H9 (cell line): ENCODE measurements around the gene ACACB. TPM values are rescaled to one million over a fixed set of nuclear protein-coding genes. Genes with fewer than 3 reads are reported as not detected.

Source experiments
- DNase-seq: peaks from one replicate; pipeline ENCODE4 v3.0.0-alpha.2; 2017
- H2AFZ ChIP-seq: one replicate; pipeline ENCODE4 v1.6.1; 2013; ENCODE audit warnings: mild to moderate bottlenecking, low read length, control low read depth, moderate library complexity
- H2AK5ac ChIP-seq: 2 replicates; pipeline ENCODE4 v1.6.1; 2013; ENCODE audit warnings: low read length, control low read depth, mixed read lengths; ENCODE audit not compliant: insufficient read length
- H2BK120ac ChIP-seq: one replicate; pipeline ENCODE4 v1.6.1; 2013; ENCODE audit warnings: low read depth, mild to moderate bottlenecking, low read length, control low read depth, inconsistent platforms; ENCODE audit not compliant: poor library complexity, severe bottlenecking
- H2BK12ac ChIP-seq: 2 replicates; pipeline ENCODE4 v1.6.1; 2013; ENCODE audit warnings: low read length, control low read depth, mixed read lengths, low read depth; ENCODE audit not compliant: insufficient read length
- H2BK15ac ChIP-seq: 2 replicates; pipeline ENCODE4 v1.6.1; 2013; ENCODE audit warnings: low read depth, low read length, control low read depth
- H2BK20ac ChIP-seq: one replicate; pipeline ENCODE4 v1.6.1; 2013; ENCODE audit warnings: low read depth, mild to moderate bottlenecking, low read length, control low read depth, inconsistent platforms; ENCODE audit not compliant: poor library complexity, severe bottlenecking
- H2BK5ac ChIP-seq: 2 replicates; pipeline ENCODE4 v1.6.1; 2013; ENCODE audit warnings: low read length, control low read depth, mixed read lengths; ENCODE audit not compliant: insufficient read length
- H3K14ac ChIP-seq: 2 replicates; pipeline ENCODE4 v1.6.1; 2013; ENCODE audit warnings: low read length, control low read depth; ENCODE audit not compliant: insufficient read depth
- H3K18ac ChIP-seq: 2 replicates; pipeline ENCODE4 v1.6.1; 2013; ENCODE audit warnings: low read depth, mild to moderate bottlenecking, mixed read lengths, low read length, control low read depth; ENCODE audit not compliant: insufficient read length
- H3K23ac ChIP-seq: 2 replicates; pipeline ENCODE4 v1.6.1; 2013; ENCODE audit warnings: low read length, control low read depth, mixed read lengths, low read depth; ENCODE audit not compliant: insufficient read length
- H3K23me2 ChIP-seq: 2 replicates; pipeline ENCODE4 v1.6.1; 2013; ENCODE audit warnings: low read depth, mild to moderate bottlenecking, mixed read lengths, low read length, control low read depth; ENCODE audit not compliant: insufficient read length, poor library complexity, severe bottlenecking
- H3K27ac ChIP-seq: 2 replicates; pipeline ENCODE4 v1.5.1; 2013; ENCODE audit warnings: low read length, control low read depth, mixed read lengths, low read depth; ENCODE audit not compliant: insufficient read length
- H3K27me3 ChIP-seq: 2 replicates; pipeline ENCODE4 v1.6.1; 2013; ENCODE audit warnings: low read length, control low read depth, inconsistent platforms; ENCODE audit not compliant: insufficient read depth
- H3K4ac ChIP-seq: 2 replicates; pipeline ENCODE4 v1.6.1; 2013; ENCODE audit warnings: low read depth, mild to moderate bottlenecking, control low read depth, inconsistent platforms, low read length, moderate library complexity
- H3K4me1 ChIP-seq: 2 replicates; pipeline ENCODE4 v1.6.1; 2013; ENCODE audit warnings: low read length, control low read depth, inconsistent platforms; ENCODE audit not compliant: insufficient read depth
- H3K4me2 ChIP-seq: 2 replicates; pipeline ENCODE4 v1.6.1; 2013; ENCODE audit warnings: low read length, control low read depth, mixed read lengths; ENCODE audit not compliant: insufficient read length, insufficient read depth
- H3K56ac ChIP-seq: 2 replicates; pipeline ENCODE4 v1.6.1; 2013; ENCODE audit warnings: low read depth, mild to moderate bottlenecking, mixed read lengths, low read length, control low read depth; ENCODE audit not compliant: insufficient read length
- H3K79me1 ChIP-seq: 2 replicates; pipeline ENCODE4 v1.6.1; 2013; ENCODE audit warnings: low read depth, mild to moderate bottlenecking, moderate library complexity, low read length, control low read depth, inconsistent platforms; ENCODE audit not compliant: insufficient read depth, poor library complexity, severe bottlenecking
- H3K79me2 ChIP-seq: 2 replicates; pipeline ENCODE4 v1.6.1; 2013; ENCODE audit warnings: low read length, control low read depth, inconsistent platforms; ENCODE audit not compliant: insufficient read depth
- H3K9ac ChIP-seq: 2 replicates; pipeline ENCODE4 v1.6.1; 2013; ENCODE audit warnings: low read length, control low read depth, mixed read lengths; ENCODE audit not compliant: insufficient read length; ENCODE audit errors: extremely low read depth
- H3K9me3 ChIP-seq: one replicate; pipeline ENCODE4 v1.6.1; 2013; ENCODE audit warnings: low read depth, low read length, inconsistent platforms; ENCODE audit not compliant: control insufficient read depth
- H3T11ph ChIP-seq: one replicate; pipeline ENCODE4 v1.6.1; 2013; ENCODE audit warnings: mild to moderate bottlenecking, low read length, control low read depth, inconsistent platforms
- H4K20me1 ChIP-seq: one replicate; pipeline ENCODE4 v1.6.1; 2013; ENCODE audit not compliant: control insufficient read depth, insufficient read length, insufficient read depth
- H4K5ac ChIP-seq: 2 replicates; pipeline ENCODE4 v1.6.1; 2013; ENCODE audit warnings: low read depth, mild to moderate bottlenecking, mixed read lengths, low read length, control low read depth; ENCODE audit not compliant: insufficient read length
- H4K8ac ChIP-seq: replicated peaks from 2 replicates; pipeline ENCODE4 v1.6.1; 2013; ENCODE audit warnings: low read length, control low read depth, mixed read lengths, low read depth; ENCODE audit not compliant: insufficient read length
- H4K91ac ChIP-seq: 2 replicates; pipeline ENCODE4 v1.6.1; 2013; ENCODE audit warnings: low read depth, mild to moderate bottlenecking, moderate library complexity, mixed read lengths, low read length, control low read depth; ENCODE audit not compliant: insufficient read length
- H3K27ac Mint-ChIP-seq, 3 experiments: 2 replicates in 2 of 3; 3 replicates in 1 of 3; pipeline ENCODE4 v1.8.0; 2020 to 2021; ENCODE audit warnings: mixed read lengths in 3 of 3, mild to moderate bottlenecking in 1 of 3, moderate library complexity in 1 of 3
- H3K27me3 Mint-ChIP-seq: 2 replicates; pipeline ENCODE4 v1.8.0; 2021; ENCODE audit warnings: low read depth, mild to moderate bottlenecking, moderate library complexity, mixed read lengths
- H3K36me3 Mint-ChIP-seq, 3 experiments: 2 replicates in 2 of 3; 3 replicates in 1 of 3; pipeline ENCODE4 v1.8.0; 2020 to 2021; ENCODE audit warnings: low read depth in 3 of 3, mixed read lengths in 3 of 3; ENCODE audit not compliant: insufficient read depth in 1 of 3
- H3K4me1 Mint-ChIP-seq, 2 experiments: 2 replicates each; pipeline ENCODE4 v1.8.0; 2020; ENCODE audit warnings: mixed read lengths in 2 of 2
- H3K4me3 Mint-ChIP-seq, 2 experiments: 2 replicates in 1 of 2; 3 replicates in 1 of 2; pipeline ENCODE4 v1.8.0; 2020 to 2021; ENCODE audit warnings: mild to moderate bottlenecking in 2 of 2, mixed read lengths in 2 of 2, moderate library complexity in 1 of 2
- H3K9me3 Mint-ChIP-seq, 2 experiments: 2 replicates in 1 of 2; 3 replicates in 1 of 2; pipeline ENCODE4 v1.8.0; 2020; ENCODE audit warnings: mild to moderate bottlenecking in 2 of 2, mixed read lengths in 2 of 2, moderate library complexity in 1 of 2
- WGBS: extraction: QIAGEN DNeasy Blood & Tissue Kit; methylation state at CpG from one replicate; pipeline ENCODE4 v1.1.7; 2013; ENCODE audit warnings: missing lambda C conversion rate, low lambda C conversion rate, mixed read lengths; ENCODE audit not compliant: insufficient read length; ENCODE audit errors: extremely low coverage; 5-methylcytosine and 5-hydroxymethylcytosine counted together
- total RNA-seq: library from RNA; stranded (reverse); gene quantifications from 2 replicates; pipeline ENCODE4 v1.2.1, GENCODE V29; 2021
- TF ChIP-seq, protein P1 (sequence below): fragments of 200-600 bp; sonication (generic); conservative IDR thresholded peaks from 3 replicates; pipeline ENCODE4 v1.8.0; 2021; ENCODE audit warnings: antibody characterized with exemption, mild to moderate bottlenecking

The ACACB gene
- total RNA-seq, 1 experiment from 2014 or later: 14.2 TPM

GRCh38 chr12:109289004-109289403 is 172.6 kb downstream of the ACACB start:
- no peak overlapping the region for H4K8ac ChIP-seq
- no peaks in the 10 kb centered on the region for H3K9me3 ChIP-seq
- no peak overlapping the region for H3T11ph ChIP-seq
- Mint-ChIP-seq H3K36me3 (no peaks in the 10 kb centered on the region), H3K4me3 (no peak overlapping the region), H3K9me3 (no peaks in the 10 kb centered on the region), H3K4me1 (peaks cover 8 to 29% of the 10 kb centered on the region in 2 experiments), H3K27me3 (peaks cover 3% of the 10 kb centered on the region), H3K27ac (no peak overlapping the region)
- H3K56ac ChIP-seq: no peak overlapping the region
- no peak overlapping the region for H3K18ac ChIP-seq
- no peak overlapping the region for H2BK15ac ChIP-seq
- no peaks in the 10 kb centered on the region for H3K79me1 ChIP-seq
- no peak overlapping the region for H4K91ac ChIP-seq
- no peak overlapping the region for H3K4me2 ChIP-seq
- TF ChIP-seq, protein P1, sequence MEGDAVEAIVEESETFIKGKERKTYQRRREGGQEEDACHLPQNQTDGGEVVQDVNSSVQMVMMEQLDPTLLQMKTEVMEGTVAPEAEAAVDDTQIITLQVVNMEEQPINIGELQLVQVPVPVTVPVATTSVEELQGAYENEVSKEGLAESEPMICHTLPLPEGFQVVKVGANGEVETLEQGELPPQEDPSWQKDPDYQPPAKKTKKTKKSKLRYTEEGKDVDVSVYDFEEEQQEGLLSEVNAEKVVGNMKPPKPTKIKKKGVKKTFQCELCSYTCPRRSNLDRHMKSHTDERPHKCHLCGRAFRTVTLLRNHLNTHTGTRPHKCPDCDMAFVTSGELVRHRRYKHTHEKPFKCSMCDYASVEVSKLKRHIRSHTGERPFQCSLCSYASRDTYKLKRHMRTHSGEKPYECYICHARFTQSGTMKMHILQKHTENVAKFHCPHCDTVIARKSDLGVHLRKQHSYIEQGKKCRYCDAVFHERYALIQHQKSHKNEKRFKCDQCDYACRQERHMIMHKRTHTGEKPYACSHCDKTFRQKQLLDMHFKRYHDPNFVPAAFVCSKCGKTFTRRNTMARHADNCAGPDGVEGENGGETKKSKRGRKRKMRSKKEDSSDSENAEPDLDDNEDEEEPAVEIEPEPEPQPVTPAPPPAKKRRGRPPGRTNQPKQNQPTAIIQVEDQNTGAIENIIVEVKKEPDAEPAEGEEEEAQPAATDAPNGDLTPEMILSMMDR: no peak
- no peaks in the 10 kb centered on the region for H3K23me2 ChIP-seq
- no peak overlapping the region for H2BK12ac ChIP-seq
- H2AFZ ChIP-seq: no peak overlapping the region
- H3K4ac ChIP-seq: no peak overlapping the region
- no peak overlapping the region for H3K9ac ChIP-seq
- no peak overlapping the region for H3K27ac ChIP-seq
- H3K79me2 ChIP-seq: no peaks in the 10 kb centered on the region
- H2AK5ac ChIP-seq: no peak overlapping the region
- no peak for DNase-seq
- H2BK5ac ChIP-seq: no peak overlapping the region
- no peaks in the 10 kb centered on the region for H3K27me3 ChIP-seq
- H4K5ac ChIP-seq: no peak overlapping the region
- H2BK20ac ChIP-seq: no peak overlapping the region
- peaks cover 4% of the 10 kb centered on the region; the same call in 1 of the 2 replicates for H3K4me1 ChIP-seq
- no peak overlapping the region for H2BK120ac ChIP-seq
- no peak overlapping the region for H3K14ac ChIP-seq
- no CpG with 5 or more reads among the region's 4 CpGs for WGBS
- H4K20me1 ChIP-seq: no peaks in the 10 kb centered on the region
- H3K23ac ChIP-seq: no peak overlapping the region
